ENCODE data around the gene FZD1.

- TF ChIP-seq TAF1 (IDR thresholded peaks at IDR 0.05; ENCODE audit: borderline replicate concordance, low read depth, low read length) (no peak), EZH2 (IDR thresholded peaks at IDR 0.05; ENCODE audit: borderline replicate concordance, control insufficient read depth, low read depth, low read length) (no peak), BHLHE40 (IDR thresholded peaks at IDR 0.05; ENCODE audit: borderline replicate concordance in 1 of 2, low read depth in 2 of 2, low read length in 1 of 2) (no peak), E2F4 (IDR thresholded peaks at IDR 0.05; ENCODE audit: low read depth, low read length) (no peak), YY1 (IDR thresholded peaks at IDR 0.05; ENCODE audit: low read depth, low read length) (no peak), CTCF (IDR thresholded peaks at IDR 0.05 in 2 of 3, conservative IDR thresholded peaks at IDR 0.05 in 1 of 3; ENCODE audit: control insufficient read depth in 2 of 3, extremely low read depth in 1 of 3, insufficient read depth in 1 of 3, low read depth in 3 of 3, low read length in 3 of 3) (no peak), BCLAF1 (IDR thresholded peaks at IDR 0.05) (no peak)
Measured at GRCh38 chr7:91289633-91290254, 25.5 kb downstream of the FZD1 start.
